B cell (primary cell): ENCODE results near the gene LTBP2. TPM values are rescaled to one million over a fixed set of nuclear protein-coding genes. Genes with fewer than 3 reads are reported as not detected.

Experiments
- ATAC-seq: fragments of 200-7000 bp; cut with Tn5 transposase; one replicate; pipeline ENCODE4 v1.10.0; 2021; ENCODE audit warnings: low read depth, mild to moderate bottlenecking, moderate number of reproducible peaks, moderate library complexity
- CTCF ChIA-PET: fragments of 350-600 bp; sonication (Branson Sonifier 250); formaldehyde crosslinking; loops from one replicate; lab custom pipeline; 2021; ENCODE audit warnings: antibody characterized with exemption, inconsistent platforms; lab: Charles Lee
- POLR2A ChIA-PET: fragments of 350-600 bp; sonication (Branson Sonifier 250); formaldehyde crosslinking; loops from one replicate; lab custom pipeline; 2021; ENCODE audit warnings: antibody characterized with exemption; lab: Charles Lee
- DNase-seq: peaks from one replicate; pipeline ENCODE4 v3.0.0; 2013
- H2AFZ ChIP-seq: 2 replicates; pipeline ENCODE4 v1.6.1; 2012; ENCODE audit warnings: mild to moderate bottlenecking, low read depth, low read length; ENCODE audit not compliant: insufficient read depth, poor library complexity, severe bottlenecking
- H3K27ac ChIP-seq, 2 donors: 1 replicate in 1 of 2; 2 replicates in 1 of 2; pipeline ENCODE4 v1.5.1; 2012 to 2013; ENCODE audit warnings: low read length in 2 of 2, mild to moderate bottlenecking in 2 of 2, moderate library complexity in 1 of 2
- H3K27me3 ChIP-seq, 4 experiments: fragments of 200-600 bp in 1 of 4; sonication (generic) in 1 of 4; replicated peaks in 1 of 4; 1 replicate in 2 of 4; 2 replicates in 2 of 4; pipeline versions ENCODE4 v1.6.1 to v1.7.0; 2013 to 2016; ENCODE audit warnings: low read length in 3 of 4, mild to moderate bottlenecking in 2 of 4, mixed read lengths in 1 of 4, moderate library complexity in 1 of 4; ENCODE audit not compliant: insufficient read depth in 4 of 4, control insufficient read depth in 3 of 4; ENCODE audit errors: control extremely low read depth in 1 of 4
- H3K36me3 ChIP-seq, 2 experiments: replicated peaks in 1 of 2; 1 replicate in 1 of 2; 2 replicates in 1 of 2; pipeline versions ENCODE4 v1.6.1 to v1.7.1; 2013; ENCODE audit warnings: low read length in 1 of 2; ENCODE audit not compliant: insufficient read depth in 2 of 2, control insufficient read depth in 1 of 2; ENCODE audit errors: control extremely low read depth in 1 of 2, extremely low read depth in 1 of 2
- H3K4me1 ChIP-seq, 2 donors: fragments of 200-600 bp in 1 of 2; sonication (generic) in 1 of 2; 1 replicate in 1 of 2; 2 replicates in 1 of 2; pipeline versions ENCODE4 v1.5.1 to v1.6.1; 2013 to 2017; ENCODE audit warnings: low read length in 2 of 2; ENCODE audit not compliant: control insufficient read depth in 2 of 2, insufficient read depth in 2 of 2
- H3K4me2 ChIP-seq: replicated peaks from 2 replicates; pipeline ENCODE3; 2012; ENCODE audit warnings: mild to moderate bottlenecking, low read depth, low read length; ENCODE audit not compliant: poor library complexity, severe bottlenecking
- H3K4me3 ChIP-seq, 5 experiments: fragments of 200-600 bp in 1 of 5; sonication (generic) in 1 of 5; 1 replicate in 3 of 5; 2 replicates in 2 of 5; pipeline versions ENCODE4 v1.5.1 to v1.7.0; 2011 to 2016; ENCODE audit warnings: low read length in 4 of 5, mild to moderate bottlenecking in 4 of 5, low read depth in 2 of 5, control low read depth in 1 of 5, moderate library complexity in 1 of 5; ENCODE audit not compliant: insufficient read depth in 1 of 5; ENCODE audit errors: control extremely low read depth in 1 of 5, extremely low read depth in 1 of 5
- H3K79me2 ChIP-seq: fragments of 200-600 bp; sonication (generic); one replicate; pipeline ENCODE4 v1.6.0; 2016; ENCODE audit warnings: low read length; ENCODE audit not compliant: control insufficient read depth, insufficient read depth
- H3K9ac ChIP-seq: fragments of 200-600 bp; sonication (generic); 2 replicates; pipeline ENCODE4 v1.6.1; 2017; ENCODE audit warnings: mild to moderate bottlenecking, low read length, moderate library complexity
- H3K9me3 ChIP-seq, 3 donors: one replicate each; pipeline versions ENCODE4 v1.6.1 to v1.7.1; 2013; ENCODE audit warnings: low read length in 2 of 3; ENCODE audit not compliant: control insufficient read depth in 2 of 3, insufficient read depth in 1 of 3; ENCODE audit errors: control extremely low read depth in 1 of 3
- H4K20me1 ChIP-seq: 2 replicates; pipeline ENCODE4 v1.6.0; 2012; ENCODE audit warnings: mild to moderate bottlenecking, low read length; ENCODE audit not compliant: insufficient read depth, control insufficient read depth, poor library complexity, severe bottlenecking
- H3K27ac Mint-ChIP-seq: one replicate; pipeline ENCODE4 v1.8.0; 2021; ENCODE audit warnings: mixed read lengths
- H3K27me3 Mint-ChIP-seq: one replicate; pipeline ENCODE4 v1.8.0; 2021; ENCODE audit warnings: mixed read lengths
- H3K4me1 Mint-ChIP-seq: one replicate; pipeline ENCODE4 v1.8.0; 2021; ENCODE audit warnings: mixed read lengths
- H3K4me3 Mint-ChIP-seq: one replicate; pipeline ENCODE4 v1.8.0; 2021; ENCODE audit warnings: mixed read lengths
- H3K9me3 Mint-ChIP-seq: one replicate; pipeline ENCODE4 v1.8.0; 2022; ENCODE audit warnings: mixed read lengths; ENCODE audit not compliant: insufficient read depth
- CTCF ChIP-seq: fragments of 200-600 bp; IDR thresholded peaks from one replicate; pipeline ENCODE4 v1.8.0; 2022; ENCODE audit warnings: antibody characterized with exemption, mild to moderate bottlenecking
- EZH2 ChIP-seq: IDR thresholded peaks from 2 replicates; pipeline ENCODE4 v1.6.1; 2012; ENCODE audit warnings: borderline replicate concordance, low read depth, mild to moderate bottlenecking, moderate library complexity, low read length; ENCODE audit not compliant: insufficient read depth, poor library complexity, severe bottlenecking
- WGBS: methylation state at CpG from one replicate; pipeline ENCODE4 v1.1.5; 2013; ENCODE audit warnings: missing lambda C conversion rate; ENCODE audit not compliant: insufficient coverage; 5-methylcytosine and 5-hydroxymethylcytosine counted together
- intact Hi-C: fragments of 100-400 bp; cut with micrococcal nuclease; formaldehyde crosslinking; loops from one replicate; pipeline ENCODE4 v1.10.0; 2022
- polyA plus RNA-seq: library from polyadenylated mRNA; depleted of rRNA; stranded (reverse); fragments of >200 nt; gene quantifications from 2 replicates; pipeline ENCODE4 v1.2.3, GENCODE V29; 2012
- total RNA-seq, 2 donors: library from RNA; stranded (reverse); fragments of 120-200 nt in 1 of 2; gene quantifications; 1 replicate in 1 of 2; 2 replicates in 1 of 2; pipeline versions ENCODE4 v1.2.3 to v1.2.4, GENCODE V29; 2013 to 2022

LTBP2 gene
- total and polyA plus RNA-seq, 2 donors (not counting 1 experiment from before 2014, with no cell fraction given), result 0.12 to 0.22 TPM

DNA sequence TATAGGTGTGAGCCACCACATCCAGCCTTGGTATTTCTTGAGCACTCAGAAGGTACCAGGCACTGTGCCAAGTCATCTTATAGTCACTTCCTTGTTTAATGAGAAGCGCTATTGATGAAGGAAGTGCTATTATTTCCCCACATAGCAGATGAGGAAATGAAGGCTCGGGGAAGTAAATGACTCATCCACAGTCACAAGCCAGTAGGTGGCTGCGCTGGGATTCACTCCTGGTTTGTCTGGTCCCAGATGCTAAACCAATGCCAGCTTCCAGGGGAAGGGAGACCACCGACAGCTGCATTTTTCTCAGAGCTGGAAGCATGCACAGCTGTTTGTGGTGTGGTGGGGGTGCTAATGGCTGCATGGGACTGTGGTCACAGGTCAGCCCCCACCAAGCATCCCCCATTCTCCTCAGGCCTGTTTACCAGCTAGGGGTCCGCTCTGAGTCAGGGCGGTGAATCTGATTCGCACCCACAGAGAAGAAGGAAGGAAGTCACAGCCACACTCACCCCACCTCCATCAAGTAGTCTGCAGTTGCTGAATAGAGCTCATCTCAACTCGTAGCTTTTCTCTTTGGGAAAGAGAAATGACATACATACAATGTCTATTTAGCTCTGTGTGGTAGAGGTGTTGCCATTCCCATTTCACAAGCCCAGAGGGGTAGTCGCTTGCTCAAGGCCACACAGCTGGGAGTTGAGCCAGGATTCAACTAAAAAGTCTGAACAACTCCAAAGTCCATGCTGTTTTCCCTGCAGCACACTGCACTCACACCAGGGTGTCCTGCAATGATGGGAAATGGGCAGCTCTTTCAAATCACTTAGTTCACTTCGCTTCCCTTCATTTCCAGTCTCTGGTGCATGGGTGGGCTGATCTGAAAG, 6.3 kb upstream of the LTBP2 start:
- H3K27me3 ChIP-seq, result peaks cover 0 to 6% (median 0%) of the 10 kb centered on the region in 4 experiments
- peak overlapping the region in 4 of 5 experiments; percentile 34 to 64 (median 44) for H3K4me3 ChIP-seq
- peak; percentile 74 for ATAC-seq
- H3K4me1 Mint-ChIP-seq, result peaks cover 55% of the 10 kb centered on the region
- peak overlapping the region; percentile 73 for H3K4me3 Mint-ChIP-seq
- H3K4me1 ChIP-seq, result peaks cover 36 to 39% of the 10 kb centered on the region in 2 donors
- TF ChIP-seq CTCF (no peak), EZH2 (no peak)
- peak overlapping the region; percentile 89 for H3K4me2 ChIP-seq
- no peaks in the 10 kb centered on the region for H4K20me1 ChIP-seq
- intact Hi-C loops, result loop anchor here (1.0 to 10.0 kb wide), 3 partner anchors 125 to 446 kb away; partner anchors contain the start of genes ACYP1, ISCA2, NPC2 and ZC2HC1C
- 17% methylated on average over 4 of the region's 10 CpGs for WGBS
- peak overlapping the region; percentile 63 for H2AFZ ChIP-seq
- no peaks in the 10 kb centered on the region for H3K9me3 ChIP-seq
- H3K9ac ChIP-seq, result peak overlapping the region; percentile 62
- DNase-seq, result peak; percentile 82
- H3K9me3 Mint-ChIP-seq, result no peaks in the 10 kb centered on the region
- no peaks in the 10 kb centered on the region for H3K36me3 ChIP-seq
- H3K27me3 Mint-ChIP-seq, result peaks cover 13% of the 10 kb centered on the region
- no peaks in the 10 kb centered on the region for H3K79me2 ChIP-seq
- H3K27ac ChIP-seq, result peak overlapping the region; percentile 77 to 79
- POLR2A ChIA-PET, result interaction anchor here (1.1 kb wide), 1 partner anchor 28 kb away, joined by 3 read pairs; no protein-coding TSS in a partner anchor
- H3K27ac Mint-ChIP-seq, result peak overlapping the region; percentile 76
- CTCF ChIA-PET, result interaction anchor here (0.7 to 3.0 kb wide), 6 partner anchors 9 to 126 kb away, joined by 3 to 25 read pairs (median 3); no protein-coding TSS in a partner anchor
